Nephron progenitor cell (in vitro differentiated cells): ENCODE measurements around the gene GRAMD2A.
A peak's percentile ranks its signal among the peaks of the same experiment; 100 is the strongest.

Source experiments
- DNase-seq: peaks from one replicate; pipeline ENCODE4 v3.0.0; 2021
- H3K27ac Mint-ChIP-seq: 2 replicates; pipeline ENCODE4 v1.8.0; 2021; ENCODE audit warnings: mild to moderate bottlenecking, moderate library complexity, mixed read lengths
- H3K27me3 Mint-ChIP-seq: 2 replicates; pipeline ENCODE4 v1.8.0; 2021; ENCODE audit warnings: mild to moderate bottlenecking, low read depth, mixed read lengths; ENCODE audit not compliant: poor library complexity
- H3K36me3 Mint-ChIP-seq: 2 replicates; pipeline ENCODE4 v1.8.0; 2021; ENCODE audit warnings: low read depth, mixed read lengths
- H3K4me1 Mint-ChIP-seq: 2 replicates; pipeline ENCODE4 v1.8.0; 2021; ENCODE audit warnings: mixed read lengths
- H3K4me3 Mint-ChIP-seq: 2 replicates; pipeline ENCODE4 v1.8.0; 2021; ENCODE audit warnings: mild to moderate bottlenecking, moderate library complexity, mixed read lengths
- H3K9me3 Mint-ChIP-seq: 2 replicates; pipeline ENCODE4 v1.8.0; 2021; ENCODE audit warnings: mild to moderate bottlenecking, moderate library complexity, mixed read lengths
- TF ChIP-seq, protein P1 (sequence below): fragments of 200-600 bp; sonication (generic); IDR thresholded peaks from 2 replicates; pipeline ENCODE4 v1.5.0; 2021; ENCODE audit warnings: antibody characterized with exemption

The GRAMD2A gene

GRCh38 chr15:72202801-72203506, 5.4 kb upstream of the GRAMD2A start:
- Mint-ChIP-seq H3K9me3 (no peaks in the 10 kb centered on the region), H3K27me3 (peaks cover 19% of the 10 kb centered on the region), H3K27ac (peak overlapping the region; percentile 84), H3K4me1 (peaks cover 3% of the 10 kb centered on the region), H3K36me3 (peaks cover 89% of the 10 kb centered on the region), H3K4me3 (no peak overlapping the region)
- DNase-seq = no peak
- TF ChIP-seq, protein P1, sequence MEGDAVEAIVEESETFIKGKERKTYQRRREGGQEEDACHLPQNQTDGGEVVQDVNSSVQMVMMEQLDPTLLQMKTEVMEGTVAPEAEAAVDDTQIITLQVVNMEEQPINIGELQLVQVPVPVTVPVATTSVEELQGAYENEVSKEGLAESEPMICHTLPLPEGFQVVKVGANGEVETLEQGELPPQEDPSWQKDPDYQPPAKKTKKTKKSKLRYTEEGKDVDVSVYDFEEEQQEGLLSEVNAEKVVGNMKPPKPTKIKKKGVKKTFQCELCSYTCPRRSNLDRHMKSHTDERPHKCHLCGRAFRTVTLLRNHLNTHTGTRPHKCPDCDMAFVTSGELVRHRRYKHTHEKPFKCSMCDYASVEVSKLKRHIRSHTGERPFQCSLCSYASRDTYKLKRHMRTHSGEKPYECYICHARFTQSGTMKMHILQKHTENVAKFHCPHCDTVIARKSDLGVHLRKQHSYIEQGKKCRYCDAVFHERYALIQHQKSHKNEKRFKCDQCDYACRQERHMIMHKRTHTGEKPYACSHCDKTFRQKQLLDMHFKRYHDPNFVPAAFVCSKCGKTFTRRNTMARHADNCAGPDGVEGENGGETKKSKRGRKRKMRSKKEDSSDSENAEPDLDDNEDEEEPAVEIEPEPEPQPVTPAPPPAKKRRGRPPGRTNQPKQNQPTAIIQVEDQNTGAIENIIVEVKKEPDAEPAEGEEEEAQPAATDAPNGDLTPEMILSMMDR = no peak

- Mint-ChIP-seq H3K4me1 (peaks cover 5% of the 10 kb centered on the region), H3K27me3 (peaks cover 23% of the 10 kb centered on the region), H3K4me3 (no peak overlapping the region), H3K36me3 (peaks cover 83% of the 10 kb centered on the region), H3K9me3 (no peaks in the 10 kb centered on the region), H3K27ac (no peak overlapping the region)
- TF ChIP-seq, protein P1 = no peak
- DNase-seq = no peak
These were observed 4.7 kb upstream of the GRAMD2A start for GRCh38 chr15:72202302-72202701.

- H3K36me3 Mint-ChIP-seq = peaks cover 74% of the 10 kb centered on the region
These were observed 3.9 kb upstream of the GRAMD2A start for GRCh38 chr15:72201391-72201921.

DNA sequence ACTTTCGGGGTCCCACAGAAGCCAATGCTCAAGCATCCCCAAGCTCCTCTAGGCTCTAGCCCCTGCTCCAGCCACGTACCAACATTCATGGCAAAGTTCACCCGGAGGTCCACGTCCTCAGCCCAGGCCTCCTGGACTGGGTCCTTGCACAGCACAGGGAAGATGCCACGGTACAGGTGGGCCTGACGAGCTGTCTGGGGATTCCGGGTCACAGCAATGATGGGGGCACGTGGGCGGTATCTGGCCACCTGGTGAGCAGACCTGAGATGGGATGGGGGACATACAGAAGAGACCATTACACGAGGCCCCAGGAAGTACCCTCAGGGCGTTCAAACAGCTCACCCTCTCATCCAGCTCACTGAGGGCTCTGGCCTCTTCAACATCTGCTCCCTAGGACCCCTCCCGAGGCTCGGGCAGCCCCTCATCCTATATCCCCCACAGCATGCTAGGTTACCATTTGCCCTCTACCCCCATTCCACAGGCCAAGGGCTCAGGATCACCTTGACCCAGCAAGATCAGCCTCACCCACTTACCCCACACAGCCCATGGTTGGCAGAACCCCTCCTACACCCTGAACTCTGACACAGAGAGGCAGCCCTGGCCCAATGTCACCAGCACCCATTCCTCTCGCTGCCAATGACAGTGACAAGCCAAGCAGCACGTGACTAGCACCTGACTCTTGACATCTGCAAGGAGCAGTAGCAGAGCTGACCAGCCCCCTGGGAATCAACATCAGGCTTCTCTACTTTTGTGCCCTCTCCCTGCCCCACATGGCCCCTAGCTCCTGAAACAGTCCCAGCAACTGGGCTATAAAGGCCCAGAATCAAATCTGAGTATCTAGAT, 3.0 kb upstream of the GRAMD2A start:
- DNase-seq = no peak
- Mint-ChIP-seq H3K4me1 (peaks cover 5% of the 10 kb centered on the region), H3K27me3 (peaks cover 40% of the 10 kb centered on the region), H3K36me3 (peaks cover 66% of the 10 kb centered on the region), H3K4me3 (no peak overlapping the region), H3K27ac (peak overlapping the region; percentile 93), H3K9me3 (no peaks in the 10 kb centered on the region)
- TF ChIP-seq, protein P1 = no peak

More at GRCh38 chr15:72201391-72201921, 3.9 kb upstream of the GRAMD2A start:
- H3K27me3 Mint-ChIP-seq = peaks cover 32% of the 10 kb centered on the region
- no peak for DNase-seq
- no peak overlapping the region for H3K4me3 Mint-ChIP-seq
- TF ChIP-seq, protein P1 = no peak
- H3K9me3 Mint-ChIP-seq = no peaks in the 10 kb centered on the region
- H3K27ac Mint-ChIP-seq = no peak overlapping the region
- H3K4me1 Mint-ChIP-seq = peaks cover 5% of the 10 kb centered on the region

DNA sequence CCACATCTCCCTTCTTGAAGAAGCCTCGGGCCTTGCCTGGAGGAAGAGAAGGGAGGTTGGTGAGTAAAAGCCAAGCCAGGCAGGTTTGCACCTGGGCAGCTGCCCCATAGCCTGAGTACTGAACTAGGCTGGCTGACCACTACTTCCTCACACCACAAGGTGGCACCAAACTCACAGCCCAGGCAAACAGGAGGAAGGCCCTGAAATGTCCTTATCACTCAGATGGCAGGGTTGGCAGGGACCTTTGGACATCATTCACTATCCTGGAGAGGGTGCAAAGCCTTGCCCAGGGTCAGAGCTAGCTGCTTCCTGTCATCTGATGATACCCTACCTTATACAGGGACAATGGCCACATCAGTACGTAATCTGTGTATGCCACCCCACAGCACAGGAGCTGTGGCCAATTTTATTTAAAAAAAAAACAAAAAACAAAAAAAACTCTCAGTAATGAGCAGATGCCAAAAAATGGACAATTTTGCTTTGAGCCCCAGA, 2.2 kb upstream of the GRAMD2A start:
- Mint-ChIP-seq H3K9me3 (no peaks in the 10 kb centered on the region), H3K27ac (no peak overlapping the region), H3K4me3 (no peak overlapping the region), H3K36me3 (peaks cover 57% of the 10 kb centered on the region), H3K4me1 (peaks cover 5% of the 10 kb centered on the region), H3K27me3 (peaks cover 48% of the 10 kb centered on the region)
- TF ChIP-seq, protein P1 = peak; percentile 83
- DNase-seq = peak; percentile 73
